ENCODE results near the gene ZBTB25. TPM values are rescaled to one million over a fixed set of nuclear protein-coding genes. Genes with fewer than 3 reads are reported as not detected.

The ZBTB25 gene
- total RNA-seq, 1 experiment from 2014 or later = 10.0 TPM

DNA sequence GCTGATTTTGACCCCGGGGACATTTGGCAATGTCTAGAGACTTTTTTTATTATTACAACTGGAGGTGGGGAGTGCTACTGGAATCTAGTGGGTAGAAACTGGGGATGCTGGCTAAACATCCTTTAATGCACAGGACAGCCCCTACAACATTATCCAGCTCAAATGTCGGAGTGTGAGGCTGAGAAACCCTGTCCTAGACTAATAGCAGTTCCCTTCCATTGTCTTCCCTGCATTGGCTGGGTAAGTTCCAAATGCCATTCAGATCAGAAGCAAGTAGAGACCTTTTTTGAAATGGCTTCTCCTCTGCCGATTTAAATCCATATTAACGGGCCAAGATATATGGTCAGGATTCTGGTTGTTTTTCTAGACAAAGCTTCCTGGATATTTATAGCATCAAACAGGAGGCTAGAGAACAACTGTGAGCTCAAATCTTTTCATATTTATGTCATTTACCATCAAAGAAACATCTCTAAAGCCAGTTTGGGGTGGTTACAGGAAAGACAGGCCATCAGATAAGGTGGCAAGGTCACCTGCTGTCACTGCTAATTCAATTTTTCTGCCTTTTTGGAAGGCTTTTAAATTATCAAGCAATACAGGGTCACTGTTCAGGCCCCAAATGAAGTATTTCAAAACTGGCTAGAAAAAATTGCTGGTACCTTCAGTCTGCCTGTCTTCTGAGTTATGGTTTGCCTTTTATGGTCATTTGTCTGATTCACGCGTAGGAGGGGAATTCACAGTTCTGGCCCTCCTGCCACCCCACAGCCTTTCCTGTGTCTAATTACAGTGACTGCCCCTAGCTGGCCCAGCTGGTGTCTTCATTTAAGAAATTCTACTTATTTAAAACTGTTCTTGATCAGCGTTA lies 58.4 kb downstream of the ZBTB25 start:
- H3K9me3 Mint-ChIP-seq (ENCODE audit: unreplicated experiment) = no peaks in the 10 kb centered on the region
- Histone ChIP-seq H3K4me3 (ENCODE audit: low read depth, low read length) (no peak overlapping the region), H3K9me3 (no peaks in the 10 kb centered on the region), H3K4me1 (peaks cover 9% of the 10 kb centered on the region; the same call in 1 of the 2 replicates), H3K36me3 (ENCODE audit: control insufficient read depth, insufficient read depth, low read length) (no peaks in the 10 kb centered on the region; the same call in 1 of the 2 replicates), H3K27me3 (replicated peaks; ENCODE audit: control insufficient read depth, insufficient read depth, low read length) (no peaks in the 10 kb centered on the region)
- H3K36me3 Mint-ChIP-seq (ENCODE audit: insufficient read depth, unreplicated experiment) = peaks cover 85% of the 10 kb centered on the region
- H3K27ac Mint-ChIP-seq (ENCODE audit: unreplicated experiment) = no peak overlapping the region
- intact Hi-C loops (cut with micrococcal nuclease; ENCODE audit: unreplicated experiment) = no loop called here
- no peaks in the 10 kb centered on the region for H3K4me1 Mint-ChIP-seq (ENCODE audit: low read depth, unreplicated experiment)
- POLR2A ChIA-PET = no interaction called here
- BruUV-seq (replicated peaks) = no TSS peak
- DNase-seq = no peak
- H3K4me3 Mint-ChIP-seq (ENCODE audit: unreplicated experiment) = no peak overlapping the region
- CTCF ChIA-PET = no interaction called here
- TF ChIP-seq, protein P1, sequence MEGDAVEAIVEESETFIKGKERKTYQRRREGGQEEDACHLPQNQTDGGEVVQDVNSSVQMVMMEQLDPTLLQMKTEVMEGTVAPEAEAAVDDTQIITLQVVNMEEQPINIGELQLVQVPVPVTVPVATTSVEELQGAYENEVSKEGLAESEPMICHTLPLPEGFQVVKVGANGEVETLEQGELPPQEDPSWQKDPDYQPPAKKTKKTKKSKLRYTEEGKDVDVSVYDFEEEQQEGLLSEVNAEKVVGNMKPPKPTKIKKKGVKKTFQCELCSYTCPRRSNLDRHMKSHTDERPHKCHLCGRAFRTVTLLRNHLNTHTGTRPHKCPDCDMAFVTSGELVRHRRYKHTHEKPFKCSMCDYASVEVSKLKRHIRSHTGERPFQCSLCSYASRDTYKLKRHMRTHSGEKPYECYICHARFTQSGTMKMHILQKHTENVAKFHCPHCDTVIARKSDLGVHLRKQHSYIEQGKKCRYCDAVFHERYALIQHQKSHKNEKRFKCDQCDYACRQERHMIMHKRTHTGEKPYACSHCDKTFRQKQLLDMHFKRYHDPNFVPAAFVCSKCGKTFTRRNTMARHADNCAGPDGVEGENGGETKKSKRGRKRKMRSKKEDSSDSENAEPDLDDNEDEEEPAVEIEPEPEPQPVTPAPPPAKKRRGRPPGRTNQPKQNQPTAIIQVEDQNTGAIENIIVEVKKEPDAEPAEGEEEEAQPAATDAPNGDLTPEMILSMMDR (IDR thresholded peaks at IDR 0.05; ENCODE audit: insufficient read depth in 1 of 2, low read depth in 1 of 2, low read length in 1 of 2, severe bottlenecking in 1 of 2, unreplicated experiment in 1 of 2) = no peak
- no peaks in the 10 kb centered on the region for H3K27me3 Mint-ChIP-seq (ENCODE audit: insufficient read depth, unreplicated experiment)

- no peaks in the 10 kb centered on the region; the same call in 1 of the 2 replicates for H3K36me3 ChIP-seq (ENCODE audit: control insufficient read depth, insufficient read depth, low read length)
- Mint-ChIP-seq H3K4me1 (ENCODE audit: low read depth, unreplicated experiment) (no peaks in the 10 kb centered on the region), H3K27me3 (ENCODE audit: insufficient read depth, unreplicated experiment) (no peaks in the 10 kb centered on the region), H3K4me3 (ENCODE audit: unreplicated experiment) (no peak overlapping the region), H3K36me3 (ENCODE audit: insufficient read depth, unreplicated experiment) (peaks cover 85% of the 10 kb centered on the region), H3K27ac (ENCODE audit: unreplicated experiment) (no peak overlapping the region), H3K9me3 (ENCODE audit: unreplicated experiment) (no peaks in the 10 kb centered on the region)
- H3K27me3 ChIP-seq (replicated peaks; ENCODE audit: control insufficient read depth, insufficient read depth, low read length) = no peaks in the 10 kb centered on the region
- TF ChIP-seq, protein P1 (IDR thresholded peaks at IDR 0.05; ENCODE audit: insufficient read depth in 1 of 2, low read depth in 1 of 2, low read length in 1 of 2, severe bottlenecking in 1 of 2, unreplicated experiment in 1 of 2) = no peak
- peaks cover 13% of the 10 kb centered on the region for H3K4me1 ChIP-seq
- POLR2A ChIA-PET = no interaction called here
- intact Hi-C loops (cut with micrococcal nuclease; ENCODE audit: unreplicated experiment) = no loop called here
- no peak for DNase-seq
- no TSS peak for BruUV-seq (replicated peaks)
- H3K4me3 ChIP-seq (ENCODE audit: low read depth, low read length) = no peak overlapping the region
- no peaks in the 10 kb centered on the region for H3K9me3 ChIP-seq
- CTCF ChIA-PET = no interaction called here
These were observed 59.5 kb downstream of the ZBTB25 start for GRCh38 chr14:64444140-64444539.

DNA sequence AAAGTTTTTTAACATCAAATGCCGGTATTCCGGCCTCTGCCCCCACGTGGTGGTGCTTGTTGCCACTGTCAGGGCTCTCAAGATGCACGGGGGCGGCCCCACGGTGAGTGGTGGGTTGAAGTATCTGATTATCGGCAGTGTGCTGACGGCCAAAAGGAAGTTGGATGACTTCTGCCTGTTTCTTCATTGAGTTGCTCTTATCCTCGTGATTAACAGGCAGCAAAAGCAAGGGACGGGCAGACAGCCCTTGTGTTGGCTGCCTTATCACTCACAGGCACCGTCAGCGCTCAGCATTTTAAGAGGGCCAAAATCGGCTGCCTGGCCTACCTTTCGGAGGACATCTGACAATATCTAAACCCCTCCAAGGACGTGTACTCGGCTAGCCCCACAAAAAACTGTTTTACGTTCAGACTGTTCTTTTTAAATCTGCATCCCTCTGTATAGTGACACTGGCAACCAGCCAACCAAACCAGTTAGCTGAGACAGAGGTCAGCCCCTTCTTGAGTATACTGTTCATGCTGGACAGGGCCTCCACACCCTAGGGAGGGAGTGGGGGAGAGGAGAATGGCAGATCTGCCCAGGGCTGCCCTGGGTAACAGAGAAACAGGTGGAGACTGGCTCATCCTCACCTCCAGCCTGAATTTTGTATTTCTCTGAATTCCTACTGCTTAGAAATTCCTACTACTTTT lies 61.2 kb downstream of the ZBTB25 start:
- H3K4me3 Mint-ChIP-seq (ENCODE audit: unreplicated experiment) = no peak overlapping the region
- ChIA-PET CTCF (no interaction called here), POLR2A (no interaction called here)
- H3K36me3 Mint-ChIP-seq (ENCODE audit: insufficient read depth, unreplicated experiment) = peaks cover 87% of the 10 kb centered on the region
- no peaks in the 10 kb centered on the region for H3K27me3 ChIP-seq (replicated peaks; ENCODE audit: control insufficient read depth, insufficient read depth, low read length)
- BruUV-seq (replicated peaks) = no TSS peak
- H3K4me3 ChIP-seq (ENCODE audit: low read depth, low read length) = no peak overlapping the region
- peak overlapping the region; percentile 77 for H3K27ac Mint-ChIP-seq (ENCODE audit: unreplicated experiment)
- H3K4me1 ChIP-seq = peaks cover 27% of the 10 kb centered on the region
- no peaks in the 10 kb centered on the region for H3K27me3 Mint-ChIP-seq (ENCODE audit: insufficient read depth, unreplicated experiment)
- no peaks in the 10 kb centered on the region for H3K9me3 ChIP-seq
- H3K9me3 Mint-ChIP-seq (ENCODE audit: unreplicated experiment) = no peaks in the 10 kb centered on the region
- H3K4me1 Mint-ChIP-seq (ENCODE audit: low read depth, unreplicated experiment) = peaks cover 4% of the 10 kb centered on the region
- intact Hi-C loops (cut with micrococcal nuclease; ENCODE audit: unreplicated experiment) = no loop called here
- no peak for DNase-seq
- no peaks in the 10 kb centered on the region; the same call in none of the 2 replicates for H3K36me3 ChIP-seq (ENCODE audit: control insufficient read depth, insufficient read depth, low read length)
- TF ChIP-seq, protein P1 (IDR thresholded peaks at IDR 0.05; ENCODE audit: insufficient read depth in 1 of 2, low read depth in 1 of 2, low read length in 1 of 2, severe bottlenecking in 1 of 2, unreplicated experiment in 1 of 2) = no peak

All from Caco-2 (cell line).